Neural cell (in vitro differentiated cells): ENCODE measurements around the gene CDS1. TPM values are rescaled to one million over a fixed set of nuclear protein-coding genes. Genes with fewer than 3 reads are reported as not detected.

Experiments
- H2AFZ ChIP-seq: fragments of 200-600, 300-800 bp; sonication (generic), shearing (Covaris generic); 2 replicates; pipeline ENCODE4 v1.6.0; 2014; ENCODE audit warnings: low read depth, mild to moderate bottlenecking, antibody characterized with exemption, low read length, moderate library complexity
- H3F3A ChIP-seq: fragments of 200-600 bp; shearing (Covaris generic); 2 replicates; pipeline ENCODE4 v1.6.1; 2016; ENCODE audit warnings: mild to moderate bottlenecking, moderate library complexity, mixed read lengths, antibody characterized with exemption, low read length; ENCODE audit not compliant: insufficient read depth, poor library complexity, severe bottlenecking
- H3K27ac ChIP-seq: fragments of 200-600, 300-800 bp; sonication (generic), shearing (Covaris generic); 2 replicates; pipeline ENCODE4 v1.5.1; 2014; ENCODE audit warnings: mild to moderate bottlenecking, low read length, moderate library complexity
- H3K27me3 ChIP-seq: fragments of 300-800, 200-600 bp; sonication (generic), shearing (Covaris generic); 2 replicates; pipeline ENCODE4 v1.6.0; 2014; ENCODE audit warnings: mild to moderate bottlenecking, low read depth, low read length, moderate library complexity; ENCODE audit not compliant: insufficient read depth
- H3K36me3 ChIP-seq: fragments of 300-800, 200-600 bp; sonication (generic), shearing (Covaris generic); 2 replicates; pipeline ENCODE4 v1.5.1; 2014; ENCODE audit warnings: mild to moderate bottlenecking, antibody characterized with exemption, low read length, moderate library complexity; ENCODE audit not compliant: insufficient read depth
- H3K4me2 ChIP-seq: fragments of 300-800, 200-600 bp; sonication (generic), shearing (Covaris generic); 2 replicates; pipeline ENCODE4 v1.6.0; 2014; ENCODE audit warnings: mild to moderate bottlenecking, low read length
- H3K4me3 ChIP-seq: fragments of 300-800, 200-600 bp; sonication (generic), shearing (Covaris generic); 2 replicates; pipeline ENCODE4 v1.5.1; 2014; ENCODE audit warnings: mild to moderate bottlenecking, low read length, moderate library complexity
- H3K79me2 ChIP-seq: fragments of 200-600 bp; shearing (Covaris generic); replicated peaks from 2 replicates; pipeline ENCODE4 v1.6.0; 2014; ENCODE audit warnings: mild to moderate bottlenecking, low read length, moderate library complexity; ENCODE audit not compliant: insufficient read depth
- H3K9ac ChIP-seq: fragments of 300-800, 200-600 bp; sonication (generic), shearing (Covaris generic); 2 replicates; pipeline ENCODE4 v1.6.1; 2016; ENCODE audit warnings: mild to moderate bottlenecking, low read length, mixed read lengths
- H3K9me2 ChIP-seq: fragments of 200-600 bp; shearing (Covaris generic); 2 replicates; pipeline ENCODE4 v1.6.1; 2016; ENCODE audit warnings: mild to moderate bottlenecking, low read length, mixed read lengths; ENCODE audit not compliant: insufficient read depth
- H3K9me3 ChIP-seq: fragments of 200-600, 300-800 bp; sonication (generic), shearing (Covaris generic); 2 replicates; pipeline ENCODE4 v1.6.1; 2016; ENCODE audit warnings: mild to moderate bottlenecking, mixed run types, low read length, moderate library complexity, mixed read lengths
- H4K20me1 ChIP-seq: fragments of 200-600 bp; shearing (Covaris generic); 2 replicates; pipeline ENCODE4 v1.6.1; 2016; ENCODE audit warnings: mild to moderate bottlenecking, mixed run types; ENCODE audit not compliant: insufficient read depth
- CTCF ChIP-seq: fragments of 450-650 bp; IDR thresholded peaks from 2 replicates; pipeline ENCODE4 v1.5.1; 2014; ENCODE audit warnings: antibody characterized with exemption, mild to moderate bottlenecking, moderate library complexity; ENCODE audit not compliant: poor library complexity, severe bottlenecking
- EP300 ChIP-seq: fragments of 450-650 bp; conservative IDR thresholded peaks from 2 replicates; pipeline ENCODE4 v1.6.1; 2014; ENCODE audit warnings: antibody characterized with exemption, mild to moderate bottlenecking, moderate library complexity; ENCODE audit not compliant: poor library complexity, severe bottlenecking
- EZH2 ChIP-seq: fragments of 200-600, 300-800 bp; shearing (Covaris generic), sonication (generic); IDR thresholded peaks from 2 replicates; pipeline ENCODE4 v1.6.1; 2014; ENCODE audit warnings: antibody characterized with exemption, low read length, borderline replicate concordance, mild to moderate bottlenecking; ENCODE audit not compliant: insufficient read depth, poor library complexity, severe bottlenecking
- MXI1 ChIP-seq: fragments of 450-650 bp; conservative IDR thresholded peaks from 2 replicates; pipeline ENCODE4 v1.6.1; 2014; ENCODE audit warnings: antibody characterized with exemption, mild to moderate bottlenecking; ENCODE audit not compliant: poor library complexity, severe bottlenecking
- POLR2AphosphoS5 ChIP-seq: IDR thresholded peaks from 2 replicates; pipeline ENCODE4 v1.6.1; 2012
- RAD21 ChIP-seq: fragments of 450-650 bp; conservative IDR thresholded peaks from 2 replicates; pipeline ENCODE4 v1.6.1; 2014; ENCODE audit warnings: antibody characterized with exemption, mild to moderate bottlenecking, moderate library complexity
- REST ChIP-seq: IDR thresholded peaks from 2 replicates; pipeline ENCODE4 v1.6.1; 2012; ENCODE audit warnings: borderline replicate concordance
- SMC3 ChIP-seq: fragments of 450-650 bp; conservative IDR thresholded peaks from 2 replicates; pipeline ENCODE4 v1.6.1; 2014; ENCODE audit warnings: antibody characterized with exemption, mild to moderate bottlenecking, moderate library complexity; ENCODE audit not compliant: poor library complexity
- TAF1 ChIP-seq: IDR thresholded peaks from 2 replicates; pipeline ENCODE4 v1.6.1; 2012; ENCODE audit warnings: low read depth
- polyA plus RNA-seq: library from polyadenylated mRNA; depleted of rRNA; stranded (reverse); fragments of >200 nt; gene quantifications from 2 replicates; pipeline ENCODE4 v1.2.3, GENCODE V29; 2014
- small RNA-seq, 3 experiments: library from RNA; depleted of rRNA; stranded (forward); fragments of <200 nt; gene quantifications; one replicate each; pipeline ENCODE3, GENCODE V24; 2012

The CDS1 gene
- polyA plus RNA-seq, 1 donor from 2014 or later = 6.1 TPM

- H3K4me3 ChIP-seq = no peak overlapping the region
- no peaks in the 10 kb centered on the region for H3F3A ChIP-seq
- no peak overlapping the region for H3K9ac ChIP-seq
- H3K27ac ChIP-seq = no peak overlapping the region
- TF ChIP-seq REST = no peak
- H3K9me2 ChIP-seq = no peaks in the 10 kb centered on the region
- no peak overlapping the region for H3K4me2 ChIP-seq
- no peaks in the 10 kb centered on the region for H3K27me3 ChIP-seq
- H4K20me1 ChIP-seq = no peaks in the 10 kb centered on the region
- H3K79me2 ChIP-seq = no peaks in the 10 kb centered on the region
- no peak overlapping the region for H2AFZ ChIP-seq
- no peaks in the 10 kb centered on the region for H3K9me3 ChIP-seq
- H3K36me3 ChIP-seq = peaks cover 28% of the 10 kb centered on the region
Observed at GRCh38 chr4:84697615-84698201, 114.8 kb downstream of the CDS1 start.

- TF ChIP-seq MXI1 (no peak), SMC3 (no peak), EP300 (no peak), TAF1 (no peak), CTCF (no peak), RAD21 (no peak), POLR2AphosphoS5 (no peak), EZH2 (no peak), REST (no peak)
- no peak overlapping the region for H2AFZ ChIP-seq
Observed at GRCh38 chr4:84699001-84699671, 116.2 kb downstream of the CDS1 start.

More at GRCh38 chr4:84699001-84699671, 116.2 kb downstream of the CDS1 start:
- no peaks in the 10 kb centered on the region for H3F3A ChIP-seq
- H3K27me3 ChIP-seq = no peaks in the 10 kb centered on the region
- no peak overlapping the region for H3K27ac ChIP-seq
- no peak overlapping the region for H3K4me2 ChIP-seq
- H3K9me3 ChIP-seq = no peaks in the 10 kb centered on the region
- H4K20me1 ChIP-seq = no peaks in the 10 kb centered on the region
- no peak overlapping the region for H3K9ac ChIP-seq
- no peaks in the 10 kb centered on the region for H3K79me2 ChIP-seq
- no peaks in the 10 kb centered on the region for H3K9me2 ChIP-seq
- peaks cover 27% of the 10 kb centered on the region for H3K36me3 ChIP-seq
- H3K4me3 ChIP-seq = no peak overlapping the region

Small RNA genes lying within 50 kb of the gene (small RNA-seq; reads per million reads assigned to genes)
- gene RN7SL552P (0 reads per million in 3 experiments), gene RPL3P13 (0 reads per million in 3 experiments)

Other genes starting within 250 kb of the CDS1 start
- gene NKX6-1, start 83.8 kb upstream of the CDS1 start, polyA plus RNA-seq = 15.0 and 20.1 TPM in 2 replicates